ENCODE data around the gene RPTOR. TPM values are rescaled to one million over a fixed set of nuclear protein-coding genes. Genes with fewer than 3 reads are reported as not detected.

RPTOR gene
- total and polyA plus RNA-seq, 12 donors = 7.9 to 30.3 (median 25.6) TPM

GRCh38 chr17:80559825-80560251, 15.2 kb downstream of the RPTOR start:
- DNase-seq (no peak), ATAC-seq (peak in 3 of 8 donors; percentile 37 to 40 (median 39))
- WGBS, 2 donors = 76 to 86% methylated on average over 6 of the region's 6 CpGs
- H3K4me3 ChIP-seq = no peak overlapping the region
- peaks cover 0 to 6% (median 0%) of the 10 kb centered on the region in 9 donors for H3K36me3 ChIP-seq
- no peaks in the 10 kb centered on the region for H3K27me3 ChIP-seq
- H3K4me1 ChIP-seq = peaks cover 0 to 17% (median 3%) of the 10 kb centered on the region in 9 donors
- H3K9me3 ChIP-seq = no peaks in the 10 kb centered on the region
- intact Hi-C loops (cut with DNase I) = no loop called here
- H3K27ac ChIP-seq = no peak overlapping the region
- TF ChIP-seq, protein P1, sequence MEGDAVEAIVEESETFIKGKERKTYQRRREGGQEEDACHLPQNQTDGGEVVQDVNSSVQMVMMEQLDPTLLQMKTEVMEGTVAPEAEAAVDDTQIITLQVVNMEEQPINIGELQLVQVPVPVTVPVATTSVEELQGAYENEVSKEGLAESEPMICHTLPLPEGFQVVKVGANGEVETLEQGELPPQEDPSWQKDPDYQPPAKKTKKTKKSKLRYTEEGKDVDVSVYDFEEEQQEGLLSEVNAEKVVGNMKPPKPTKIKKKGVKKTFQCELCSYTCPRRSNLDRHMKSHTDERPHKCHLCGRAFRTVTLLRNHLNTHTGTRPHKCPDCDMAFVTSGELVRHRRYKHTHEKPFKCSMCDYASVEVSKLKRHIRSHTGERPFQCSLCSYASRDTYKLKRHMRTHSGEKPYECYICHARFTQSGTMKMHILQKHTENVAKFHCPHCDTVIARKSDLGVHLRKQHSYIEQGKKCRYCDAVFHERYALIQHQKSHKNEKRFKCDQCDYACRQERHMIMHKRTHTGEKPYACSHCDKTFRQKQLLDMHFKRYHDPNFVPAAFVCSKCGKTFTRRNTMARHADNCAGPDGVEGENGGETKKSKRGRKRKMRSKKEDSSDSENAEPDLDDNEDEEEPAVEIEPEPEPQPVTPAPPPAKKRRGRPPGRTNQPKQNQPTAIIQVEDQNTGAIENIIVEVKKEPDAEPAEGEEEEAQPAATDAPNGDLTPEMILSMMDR (IDR thresholded peaks at IDR 0.05) = no peak

DNA sequence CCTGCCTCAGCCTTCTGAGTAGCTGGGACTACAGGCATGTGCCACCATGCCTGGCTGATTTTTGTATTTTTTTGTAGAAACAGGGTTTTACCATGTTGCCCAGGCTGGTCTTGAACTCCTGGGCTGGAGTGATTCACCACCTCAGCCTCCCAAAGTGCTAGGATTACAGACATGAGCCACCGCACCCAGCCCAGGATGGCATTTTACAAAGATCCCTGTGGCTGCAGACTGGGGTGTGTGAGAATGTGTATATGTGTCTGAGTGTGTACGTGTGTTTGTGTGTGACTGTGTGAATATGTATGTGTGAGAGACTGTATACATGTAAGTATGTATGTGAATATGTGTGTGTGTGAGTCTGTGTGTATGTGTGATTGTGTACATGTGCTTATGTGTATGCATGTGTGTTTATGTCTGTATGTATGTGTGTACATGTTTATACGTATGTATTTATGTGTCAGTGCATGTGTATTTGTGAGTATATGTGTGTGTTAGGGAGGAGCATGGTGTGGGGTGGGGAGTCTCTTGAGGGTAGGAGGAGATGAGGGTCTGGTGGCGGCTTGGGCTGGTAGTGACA, 17.0 kb downstream of the RPTOR start:
- no peak overlapping the region for H3K27ac ChIP-seq
- intact Hi-C loops (cut with DNase I) = no loop called here
- no peaks in the 10 kb centered on the region for H3K27me3 ChIP-seq
- no peaks in the 10 kb centered on the region for H3K9me3 ChIP-seq
- DNase-seq = no peak
- peaks cover 0 to 6% (median 0%) of the 10 kb centered on the region in 9 donors for H3K36me3 ChIP-seq
- H3K4me1 ChIP-seq = peaks cover 0 to 17% (median 3%) of the 10 kb centered on the region in 9 donors
- no peak overlapping the region for H3K4me3 ChIP-seq
- 96 to 97% methylated on average over 4 of the region's 4 CpGs for WGBS, 2 donors
- ATAC-seq = no peak
- TF ChIP-seq, protein P1 (IDR thresholded peaks at IDR 0.05) = no peak

DNA sequence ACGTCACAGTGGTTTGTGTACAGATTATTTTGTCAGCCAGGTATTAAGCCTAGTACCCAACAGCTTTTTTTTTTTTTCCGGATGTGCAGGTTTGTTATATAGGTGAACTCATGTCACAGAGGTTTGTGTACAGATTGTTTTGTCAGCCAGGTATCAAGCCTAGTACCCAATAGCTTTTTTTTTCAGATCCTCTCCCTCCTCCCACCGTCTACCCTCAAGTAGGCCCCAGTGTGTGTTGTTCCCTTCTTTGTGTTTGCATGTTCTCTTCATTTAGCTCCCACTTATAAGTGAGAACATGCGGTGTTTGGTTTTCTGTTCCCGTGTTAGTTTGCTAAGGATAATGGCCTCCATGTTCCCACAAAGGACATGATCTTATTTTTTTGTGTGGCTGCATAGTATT, 19.9 kb downstream of the RPTOR start:
- peaks cover 0 to 17% (median 3%) of the 10 kb centered on the region in 9 donors for H3K4me1 ChIP-seq
- intact Hi-C loops (cut with DNase I) = no loop called here
- H3K27ac ChIP-seq = no peak overlapping the region
- no peak overlapping the region for H3K4me3 ChIP-seq
- DNase-seq = no peak
- H3K27me3 ChIP-seq = no peaks in the 10 kb centered on the region
- no peaks in the 10 kb centered on the region for H3K36me3 ChIP-seq
- ATAC-seq = no peak
- no peaks in the 10 kb centered on the region for H3K9me3 ChIP-seq
- TF ChIP-seq, protein P1 (IDR thresholded peaks at IDR 0.05) = no peak
- 86 to 87% methylated on average over 5 of the region's 5 CpGs for WGBS, 2 donors

DNA sequence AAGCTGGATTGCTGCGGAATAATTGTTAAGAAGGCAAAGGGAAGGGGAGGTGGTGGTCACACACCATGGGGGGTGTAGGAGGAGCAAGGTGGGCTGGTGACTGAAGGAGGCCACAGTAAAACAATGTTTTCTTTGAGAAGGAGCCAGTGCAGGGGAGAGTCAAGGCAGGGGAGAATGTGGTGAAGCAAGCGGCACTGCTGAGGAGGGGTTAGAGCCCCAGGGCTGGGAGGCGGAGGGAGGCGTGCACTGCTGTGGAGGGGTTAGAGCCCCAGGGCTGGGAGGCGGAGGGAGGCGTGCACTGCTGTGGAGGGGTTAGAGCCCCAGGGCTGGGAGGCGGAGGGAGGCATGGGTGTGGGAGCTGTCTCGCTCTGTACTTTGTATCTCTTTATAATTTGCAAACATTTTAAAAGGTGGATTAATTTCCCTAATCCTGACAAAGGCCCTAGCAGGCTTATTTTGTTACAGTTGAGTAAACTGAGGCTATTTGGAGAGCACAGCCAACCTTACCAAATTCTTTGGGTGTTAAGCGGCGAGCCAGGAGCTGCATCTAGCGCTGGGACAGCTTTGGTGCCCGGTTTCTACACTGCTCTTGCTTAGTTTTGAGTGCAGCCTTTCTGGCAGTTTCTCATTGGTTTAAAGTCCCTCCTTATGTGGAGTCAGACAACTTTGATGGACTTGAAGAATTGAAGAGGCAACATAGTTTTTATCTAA, 20.9 kb downstream of the RPTOR start:
- Histone ChIP-seq H3K4me1 (peaks cover 0 to 10% (median 0%) of the 10 kb centered on the region in 9 donors), H3K36me3 (no peaks in the 10 kb centered on the region), H3K27ac (no peak overlapping the region), H3K27me3 (no peaks in the 10 kb centered on the region), H3K4me3 (no peak overlapping the region), H3K9me3 (no peaks in the 10 kb centered on the region)
- DNase-seq (no peak), ATAC-seq (no peak)
- WGBS, 2 donors = 84% methylated on average over 12 of the region's 12 CpGs
- intact Hi-C loops (cut with DNase I) = no loop called here
- TF ChIP-seq, protein P1 (IDR thresholded peaks at IDR 0.05) = no peak
